SK-N-SH (cell line): ENCODE measurements around the gene FDX2. TPM values are rescaled to one million over a fixed set of nuclear protein-coding genes. Genes with fewer than 3 reads are reported as not detected.
A peak's percentile ranks its signal among the peaks of the same experiment; 100 is the strongest.

Experiments used
- CTCF ChIA-PET: fragments of 300-600, 350-600 bp; formaldehyde crosslinking; extraction: SDS; loops from one replicate; lab custom pipeline; 2021; lab: Yijun Ruan, JAX
- POLR2A ChIA-PET: fragments of 350-600 bp; sonication (Branson Sonifier 250); formaldehyde crosslinking; extraction: SDS; loops from one replicate; lab custom pipeline; 2020; ENCODE audit warnings: antibody characterized with exemption, inconsistent platforms; lab: Yijun Ruan, JAX
- DNase-seq: peaks from one replicate; pipeline ENCODE4 v3.0.0; 2012
- H2AFZ ChIP-seq: fragments of 200-600 bp; sonication (generic); 2 replicates; pipeline ENCODE4 v1.8.1; 2016; ENCODE audit warnings: antibody characterized with exemption, mild to moderate bottlenecking, low read depth
- H3F3A ChIP-seq: fragments of 200-600 bp; sonication (generic); replicated peaks from 2 replicates; pipeline ENCODE3; 2016; ENCODE audit warnings: antibody characterized with exemption, mild to moderate bottlenecking; ENCODE audit not compliant: insufficient read depth
- H3K27ac ChIP-seq, 2 experiments: fragments of 200-500 bp in 1 of 2; fragments of 200-600 bp in 1 of 2; sonication (Bioruptor generic) in 1 of 2; sonication (generic), shearing (Covaris generic) in 1 of 2; 2 replicates each; pipeline versions ENCODE4 v1.5.1 to v1.6.1; 2014 to 2016; ENCODE audit warnings: low read depth in 2 of 2, inconsistent platforms in 1 of 2, low read length in 1 of 2, mild to moderate bottlenecking in 1 of 2, mixed read lengths in 1 of 2
- H3K27me3 ChIP-seq: fragments of 200-600 bp; sonication (generic), shearing (Covaris generic); 2 replicates; pipeline ENCODE4 v1.6.1; 2016; ENCODE audit warnings: mixed run types; ENCODE audit not compliant: insufficient read depth
- H3K36me3 ChIP-seq, 2 experiments: fragments of 200-500 bp in 1 of 2; fragments of 200-600 bp in 1 of 2; sonication (Bioruptor generic) in 1 of 2; sonication (generic) in 1 of 2; replicated peaks in 1 of 2; 2 replicates each; pipeline versions ENCODE3 to v1.5.1; 2014 to 2016; ENCODE audit warnings: low read length in 1 of 2, mild to moderate bottlenecking in 1 of 2; ENCODE audit not compliant: insufficient read depth in 2 of 2, control insufficient read depth in 1 of 2
- H3K4me1 ChIP-seq, 2 experiments: fragments of 200-500 bp in 1 of 2; fragments of 200-600 bp in 1 of 2; sonication (Bioruptor generic) in 1 of 2; sonication (generic), shearing (Covaris generic) in 1 of 2; 2 replicates each; pipeline versions ENCODE4 v1.5.1 to v1.6.1; 2014 to 2016; ENCODE audit warnings: low read depth in 1 of 2, low read length in 1 of 2, mixed run types in 1 of 2; ENCODE audit not compliant: insufficient read depth in 2 of 2, control insufficient read depth in 1 of 2
- H3K4me2 ChIP-seq: fragments of 200-600 bp; sonication (generic), shearing (Covaris generic); 2 replicates; pipeline ENCODE4 v1.6.1; 2017; ENCODE audit warnings: mixed run types
- H3K4me3 ChIP-seq, 2 experiments: fragments of 200-500 bp in 1 of 2; fragments of 200-600 bp in 1 of 2; sonication (Bioruptor generic) in 1 of 2; sonication (generic), shearing (Covaris generic) in 1 of 2; 2 replicates each; pipeline versions ENCODE4 v1.5.1 to v1.8.1; 2014 to 2016; ENCODE audit warnings: low read depth in 2 of 2, inconsistent platforms in 1 of 2, low read length in 1 of 2, mild to moderate bottlenecking in 1 of 2, mixed read lengths in 1 of 2, moderate library complexity in 1 of 2
- H3K79me2 ChIP-seq: fragments of 200-600 bp; sonication (generic); 2 replicates; pipeline ENCODE4 v1.8.1; 2017; ENCODE audit warnings: mild to moderate bottlenecking; ENCODE audit not compliant: insufficient read depth
- H3K9ac ChIP-seq: fragments of 200-600 bp; sonication (generic); 2 replicates; pipeline ENCODE4 v1.6.1; 2017; ENCODE audit warnings: mixed run types
- H3K9me2 ChIP-seq: fragments of 200-600 bp; sonication (generic); 2 replicates; pipeline ENCODE4 v1.6.1; 2017; ENCODE audit warnings: mixed run types
- H3K9me3 ChIP-seq: fragments of 200-600 bp; sonication (generic); 2 replicates; pipeline ENCODE4 v1.6.1; 2017; ENCODE audit warnings: mixed run types, mild to moderate bottlenecking, moderate library complexity
- H4K20me1 ChIP-seq: fragments of 200-600 bp; sonication (generic); 2 replicates; pipeline ENCODE4 v1.6.1; 2017; ENCODE audit warnings: mild to moderate bottlenecking, mixed run types; ENCODE audit not compliant: insufficient read depth
- FOXJ3 ChIP-seq: sonication (generic); formaldehyde crosslinking; IDR thresholded peaks from 2 replicates; pipeline ENCODE4 v1.5.1; 2020; ENCODE audit warnings: mild to moderate bottlenecking, missing genetic modification reagents
- IRF3 ChIP-seq: fragments of 150-350 bp; IDR thresholded peaks from 2 replicates; pipeline ENCODE4 v1.6.1; 2016; ENCODE audit warnings: mild to moderate bottlenecking, low read depth, low read length
- MXI1 ChIP-seq: IDR thresholded peaks from 2 replicates; pipeline ENCODE4 v1.6.1; 2012; ENCODE audit warnings: mild to moderate bottlenecking, low read depth, low read length, improper control_type of control experiment
- NFIC ChIP-seq: IDR thresholded peaks from 2 replicates; pipeline ENCODE4 v1.4.0; 2012; ENCODE audit warnings: borderline replicate concordance
- PBX3 ChIP-seq: IDR thresholded peaks from 2 replicates; pipeline ENCODE4; 2012
- RCOR1 ChIP-seq: fragments of 150-350 bp; IDR thresholded peaks from 2 replicates; pipeline ENCODE4 v1.6.1; 2017; ENCODE audit warnings: antibody characterized with exemption, low read length
- RFX5 ChIP-seq: IDR thresholded peaks from 2 replicates; pipeline ENCODE4 v1.6.1; 2012; ENCODE audit warnings: mild to moderate bottlenecking, improper control_type of control experiment, low read length
- SIN3A ChIP-seq: IDR thresholded peaks from 2 replicates; pipeline ENCODE4 v1.6.1; 2012; ENCODE audit warnings: low read depth, mild to moderate bottlenecking, low read length, moderate library complexity, borderline replicate concordance
- TAF1 ChIP-seq: IDR thresholded peaks from 2 replicates; pipeline ENCODE4 v1.6.1; 2012; ENCODE audit warnings: low read depth, mild to moderate bottlenecking, low read length, moderate library complexity, borderline replicate concordance
- TEAD4 ChIP-seq: IDR thresholded peaks from 2 replicates; pipeline ENCODE4 v1.4.0; 2012; ENCODE audit warnings: mild to moderate bottlenecking, borderline replicate concordance; ENCODE audit not compliant: insufficient read depth
- USF1 ChIP-seq: IDR thresholded peaks from 2 replicates; pipeline ENCODE4 v1.4.0; 2012; ENCODE audit warnings: low read depth, borderline replicate concordance
- YY1 ChIP-seq: IDR thresholded peaks from 2 replicates; pipeline ENCODE4 v1.4.0; 2012; ENCODE audit warnings: low read depth, mild to moderate bottlenecking
- WGBS: methylation state at CpG from one replicate; pipeline ENCODE4 v1.1.6; 2017; ENCODE audit warnings: low lambda C conversion rate; 5-methylcytosine and 5-hydroxymethylcytosine counted together
- polyA plus RNA-seq, 3 experiments: library from polyadenylated mRNA; depleted of rRNA; stranded (reverse); fragments of >200 nt; gene quantifications; 2 replicates each; pipeline ENCODE4 v1.2.3, GENCODE V29; 2012

The FDX2 gene
- polyA plus RNA-seq, 1 of the 3 experiments (the other 2 are of a cell fraction), result 45.8 TPM

GRCh38 chr19:10321417-10321797 is 5.6 kb upstream of the FDX2 start:
- TF ChIP-seq MXI1 (no peak), FOXJ3 (CRISPR knock-in tag) (no peak), TAF1 (no peak), RFX5 (no peak), YY1 (no peak), PBX3 (no peak), RCOR1 (no peak), TEAD4 (no peak)
- Histone ChIP-seq H3K4me2 (no peak overlapping the region), H2AFZ (no peak overlapping the region), H3K9me2 (no peaks in the 10 kb centered on the region), H3K9me3 (no peaks in the 10 kb centered on the region), H4K20me1 (no peaks in the 10 kb centered on the region), H3K27me3 (no peaks in the 10 kb centered on the region), H3K79me2 (0 out of 2 replicates have a peak, but pooled peaks cover 7% of the 10 kb centered on the region), H3K4me3 (no peak overlapping the region), H3K36me3 (peaks cover 9 to 44% of the 10 kb centered on the region in 2 experiments), H3K4me1 (peaks cover 0 to 6% of the 10 kb centered on the region in 2 experiments; a peak in 1 of 4 replicates), H3F3A (peaks cover 6% of the 10 kb centered on the region), H3K9ac (no peak overlapping the region), H3K27ac (no peak overlapping the region)
- peak; percentile 22 for DNase-seq
- CTCF ChIA-PET, result interaction anchor here (0.7 to 1.5 kb wide), 3 partner anchors 56 to 95 kb away, joined by 3 to 4 read pairs (median 4); no protein-coding TSS in a partner anchor
- 97% methylated on average over 7 of the region's 11 CpGs for WGBS
- POLR2A ChIA-PET, result interaction anchor here (1.4 kb wide), 1 partner anchor 13 kb away, joined by 4 read pairs; no protein-coding TSS in a partner anchor

GRCh38 chr19:10320602-10321416 is 5.0 kb upstream of the FDX2 start:
- Histone ChIP-seq H3K9me2 (no peaks in the 10 kb centered on the region), H3K36me3 (peaks cover 5 to 41% of the 10 kb centered on the region in 2 experiments), H3K9ac (no peak overlapping the region), H2AFZ (no peak overlapping the region), H3F3A (peaks cover 6% of the 10 kb centered on the region), H3K4me3 (no peak overlapping the region), H3K79me2 (0 out of 2 replicates have a peak, but pooled peaks cover 1% of the 10 kb centered on the region), H3K4me2 (no peak overlapping the region), H3K27me3 (no peaks in the 10 kb centered on the region), H3K27ac (no peak overlapping the region), H4K20me1 (no peaks in the 10 kb centered on the region), H3K9me3 (no peaks in the 10 kb centered on the region), H3K4me1 (peaks cover 0 to 12% of the 10 kb centered on the region in 2 experiments; a peak in 1 of 4 replicates)
- ChIA-PET POLR2A (interaction anchor here (0.8 to 1.4 kb wide), 2 partner anchors 13 to 70 kb away, joined by 3 to 4 read pairs; no protein-coding TSS in a partner anchor), CTCF (interaction anchor here (0.7 to 1.5 kb wide), 4 partner anchors 55 to 95 kb away, joined by 3 to 4 read pairs (median 4); no protein-coding TSS in a partner anchor)
- 90% methylated on average over 12 of the region's 32 CpGs for WGBS
- no peak for DNase-seq
- TF ChIP-seq PBX3, result no peak
- no peak for TF ChIP-seq IRF3
- no peak for TF ChIP-seq YY1
- TF ChIP-seq NFIC, result no peak
- no peak for TF ChIP-seq SIN3A
- no peak for TF ChIP-seq USF1
